ENCODE results near the gene ARSK. TPM values are rescaled to one million over a fixed set of nuclear protein-coding genes. Genes with fewer than 3 reads are reported as not detected.
"Not testable (repeated sequence)": the region's sequence is repeated elsewhere in the genome, so short reads cannot be mapped to it uniquely, and the experiment has no call there.

The ARSK gene
- polyA plus RNA-seq, 4 donors: 0.89 to 7.8 (median 2.3) TPM

GRCh38 chr5:95634081-95634480 lies 79.2 kb downstream of the ARSK start:
- FAIRE-seq (no peak), DNase-seq (no peak)
- Histone ChIP-seq H3K27ac (ENCODE audit: low read depth in 1 of 3, low read length in 2 of 3) (no peak overlapping the region), H3K4me3 (ENCODE audit: low read depth in 1 of 3, low read length in 3 of 3) (no peak overlapping the region), H3K9me3 (ENCODE audit: control insufficient read depth in 2 of 2, insufficient read depth in 1 of 2, low read depth in 1 of 2, low read length in 1 of 2) (no peaks in the 10 kb centered on the region), H3K36me3 (ENCODE audit: control insufficient read depth in 3 of 3, insufficient read depth in 2 of 3, low read depth in 1 of 3, low read length in 3 of 3) (no peaks in the 10 kb centered on the region), H3K27me3 (ENCODE audit: control insufficient read depth in 3 of 3, insufficient read depth in 3 of 3, low read length in 3 of 3) (no peaks in the 10 kb centered on the region), H3K4me1 (ENCODE audit: control insufficient read depth in 3 of 3, insufficient read depth in 2 of 3, low read depth in 1 of 3, low read length in 2 of 3) (peaks cover 0 to 22% (median 2%) of the 10 kb centered on the region in 3 donors)
- WGBS, 3 donors: 92 to 94% (median 92%) methylated on average over 3 of the region's 3 CpGs

DNA sequence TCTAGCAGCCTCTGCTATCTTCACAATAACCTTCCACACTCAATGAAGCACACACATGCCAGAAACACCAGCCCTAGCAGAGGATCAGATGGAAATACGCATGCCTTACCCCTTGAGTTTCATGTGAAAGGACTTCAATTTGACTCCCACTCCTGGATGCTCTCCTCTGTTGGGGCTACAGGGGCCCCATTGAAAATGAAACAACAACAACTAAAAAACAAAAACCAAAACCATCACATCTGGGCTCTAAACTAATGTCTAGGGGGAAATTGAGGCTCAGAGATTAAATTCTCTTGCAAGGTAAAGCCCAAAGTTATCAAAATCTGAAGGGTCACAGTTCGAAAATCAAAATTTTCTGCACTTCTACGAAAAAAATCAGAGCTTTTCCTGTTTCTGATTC lies 83.7 kb downstream of the ARSK start:
- H3K4me3 ChIP-seq (ENCODE audit: low read depth in 1 of 3, low read length in 3 of 3): no peak overlapping the region
- H3K4me1 ChIP-seq (ENCODE audit: control insufficient read depth in 3 of 3, insufficient read depth in 2 of 3, low read depth in 1 of 3, low read length in 2 of 3): peaks cover 0 to 18% (median 0%) of the 10 kb centered on the region in 3 donors
- H3K9me3 ChIP-seq (ENCODE audit: control insufficient read depth in 2 of 2, insufficient read depth in 1 of 2, low read depth in 1 of 2, low read length in 1 of 2): peaks cover 0 to 2% of the 10 kb centered on the region in 2 donors
- H3K36me3 ChIP-seq (ENCODE audit: control insufficient read depth in 3 of 3, insufficient read depth in 2 of 3, low read depth in 1 of 3, low read length in 3 of 3): no peaks in the 10 kb centered on the region
- no peak for DNase-seq
- H3K27me3 ChIP-seq (ENCODE audit: control insufficient read depth in 3 of 3, insufficient read depth in 3 of 3, low read length in 3 of 3): no peaks in the 10 kb centered on the region
- H3K27ac ChIP-seq (ENCODE audit: low read depth in 1 of 3, low read length in 2 of 3): no peak overlapping the region
- FAIRE-seq: no peak
- 70 to 87% (median 78%) methylated on average over 3 of the region's 3 CpGs for WGBS, 3 donors

DNA sequence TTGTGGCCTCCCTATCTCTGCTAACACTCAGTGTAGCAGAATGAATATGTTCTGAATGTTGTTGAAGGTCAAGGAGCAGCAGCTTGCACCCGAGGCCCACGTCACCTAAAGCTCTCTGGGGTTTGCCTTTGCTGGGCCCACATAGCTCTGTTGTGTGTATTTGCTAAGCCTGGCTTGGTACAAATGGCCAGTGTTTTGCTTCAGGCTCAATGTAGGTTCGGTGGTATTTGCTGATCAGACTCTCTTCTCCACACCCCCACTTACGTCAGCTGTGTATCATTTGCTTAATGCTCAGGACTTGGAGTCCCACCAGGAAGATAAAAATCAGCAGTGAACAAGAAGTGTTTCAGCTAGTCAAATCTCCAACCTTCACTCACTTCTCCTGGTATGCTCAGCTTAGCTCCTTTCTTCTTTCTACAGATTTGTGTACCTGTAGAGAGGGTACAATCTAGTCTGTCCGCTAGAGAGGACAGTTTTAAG lies 86.9 kb downstream of the ARSK start:
- 47 to 68% (median 53%) methylated on average over 5 of the region's 5 CpGs for WGBS, 3 donors
- DNase-seq: peak in 1 of 2 donors; percentile 53
- peaks cover 0 to 2% of the 10 kb centered on the region in 2 donors for H3K9me3 ChIP-seq (ENCODE audit: control insufficient read depth in 2 of 2, insufficient read depth in 1 of 2, low read depth in 1 of 2, low read length in 1 of 2)
- no peaks in the 10 kb centered on the region for H3K27me3 ChIP-seq (ENCODE audit: control insufficient read depth in 3 of 3, insufficient read depth in 3 of 3, low read length in 3 of 3)
- FAIRE-seq: no peak
- H3K27ac ChIP-seq (ENCODE audit: low read depth in 1 of 3, low read length in 2 of 3): peak overlapping the region in 2 of 3 donors; percentile 43 to 73
- peaks cover 0 to 18% (median 0%) of the 10 kb centered on the region in 3 donors for H3K4me1 ChIP-seq (ENCODE audit: control insufficient read depth in 3 of 3, insufficient read depth in 2 of 3, low read depth in 1 of 3, low read length in 2 of 3)
- no peaks in the 10 kb centered on the region for H3K36me3 ChIP-seq (ENCODE audit: control insufficient read depth in 3 of 3, insufficient read depth in 2 of 3, low read depth in 1 of 3, low read length in 3 of 3)
- H3K4me3 ChIP-seq (ENCODE audit: low read depth in 1 of 3, low read length in 3 of 3): no peak overlapping the region

GRCh38 chr5:95643152-95643551 lies 88.3 kb downstream of the ARSK start:
- no peak overlapping the region for H3K27ac ChIP-seq (ENCODE audit: low read depth in 1 of 3, low read length in 2 of 3)
- WGBS, 3 donors: 92 to 94% (median 93%) methylated on average over 7 of the region's 7 CpGs

DNA sequence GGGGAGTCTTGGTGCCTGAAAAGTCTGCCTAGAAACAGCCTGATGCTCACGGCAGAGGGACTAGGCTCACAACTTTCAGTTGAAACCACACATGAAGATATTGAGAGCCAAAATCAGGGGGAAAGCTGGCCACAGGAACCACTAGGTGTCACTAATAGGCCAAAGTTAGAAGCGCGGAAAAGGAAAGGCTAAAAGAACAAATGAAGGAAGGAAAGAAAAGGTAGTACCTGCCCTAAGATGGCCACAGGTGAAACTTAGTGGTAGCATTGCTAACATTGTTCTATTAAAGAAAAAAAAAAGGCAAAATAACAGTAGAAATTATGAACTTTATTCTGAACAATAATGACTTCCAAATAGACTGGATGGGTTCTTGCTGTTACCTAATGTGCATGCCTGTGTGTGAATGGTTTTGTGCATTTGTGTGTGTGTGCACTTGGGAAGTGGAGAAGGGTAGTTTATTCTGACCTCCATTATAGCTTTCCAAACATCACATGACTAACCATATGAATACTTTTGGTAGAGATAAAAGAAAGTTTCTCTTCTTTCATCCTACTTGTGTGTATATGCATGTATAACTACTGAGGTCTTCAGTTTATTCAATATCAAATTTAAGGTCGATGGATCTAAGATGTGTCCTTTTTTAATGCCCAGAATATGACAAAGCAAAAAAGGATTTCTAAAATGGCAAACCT lies 89.6 kb downstream of the ARSK start:
- Histone ChIP-seq H3K4me3 (ENCODE audit: low read depth in 1 of 3, low read length in 3 of 3) (no peak overlapping the region), H3K27me3 (ENCODE audit: control insufficient read depth in 3 of 3, insufficient read depth in 3 of 3, low read length in 3 of 3) (no peaks in the 10 kb centered on the region), H3K4me1 (ENCODE audit: control insufficient read depth in 3 of 3, insufficient read depth in 2 of 3, low read depth in 1 of 3, low read length in 2 of 3) (peaks cover 0 to 29% (median 0%) of the 10 kb centered on the region in 3 donors), H3K36me3 (ENCODE audit: control insufficient read depth in 3 of 3, insufficient read depth in 2 of 3, low read depth in 1 of 3, low read length in 3 of 3) (no peaks in the 10 kb centered on the region), H3K27ac (ENCODE audit: low read depth in 1 of 3, low read length in 2 of 3) (peak overlapping the region in 1 of 3 donors; percentile 36), H3K9me3 (ENCODE audit: control insufficient read depth in 2 of 2, insufficient read depth in 1 of 2, low read depth in 1 of 2, low read length in 1 of 2) (peaks cover 0 to 2% of the 10 kb centered on the region in 2 donors)
- WGBS, 3 donors: 9 to 18% (median 12%) methylated on average over 4 of the region's 4 CpGs
- FAIRE-seq: no peak
- DNase-seq: peak; percentile 71 to 78

More at GRCh38 chr5:95643152-95643551, 88.3 kb downstream of the ARSK start:
- DNase-seq: no peak
- Histone ChIP-seq H3K27me3 (ENCODE audit: control insufficient read depth in 3 of 3, insufficient read depth in 3 of 3, low read length in 3 of 3) (no peaks in the 10 kb centered on the region), H3K9me3 (ENCODE audit: control insufficient read depth in 2 of 2, insufficient read depth in 1 of 2, low read depth in 1 of 2, low read length in 1 of 2) (peaks cover 0 to 2% of the 10 kb centered on the region in 2 donors), H3K4me3 (ENCODE audit: low read depth in 1 of 3, low read length in 3 of 3) (no peak overlapping the region), H3K36me3 (ENCODE audit: control insufficient read depth in 3 of 3, insufficient read depth in 2 of 3, low read depth in 1 of 3, low read length in 3 of 3) (no peaks in the 10 kb centered on the region), H3K4me1 (ENCODE audit: control insufficient read depth in 3 of 3, insufficient read depth in 2 of 3, low read depth in 1 of 3, low read length in 2 of 3) (peaks cover 0 to 29% (median 0%) of the 10 kb centered on the region in 3 donors)
- FAIRE-seq: no peak

DNA sequence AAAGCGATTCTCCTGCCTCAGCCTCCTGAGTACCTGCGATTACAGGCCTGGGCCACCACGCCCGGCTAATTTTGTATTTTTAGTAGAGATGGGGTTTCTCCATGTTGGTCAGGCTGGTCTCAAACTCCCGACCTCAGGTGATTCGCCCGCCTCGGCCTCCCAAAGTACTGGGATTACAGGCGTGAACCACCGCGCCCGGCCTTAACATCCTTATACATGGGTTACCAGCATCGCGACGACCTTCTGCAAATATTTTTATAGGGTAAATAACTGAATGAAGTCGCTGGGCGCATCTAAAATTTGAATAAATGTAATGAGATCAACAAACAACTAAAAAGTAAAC lies 91.3 kb downstream of the ARSK start:
- H3K27me3 ChIP-seq (ENCODE audit: control insufficient read depth in 3 of 3, insufficient read depth in 3 of 3, low read length in 3 of 3); H3K9me3 ChIP-seq (ENCODE audit: control insufficient read depth in 2 of 2, insufficient read depth in 1 of 2, low read depth in 1 of 2, low read length in 1 of 2); DNase-seq; H3K36me3 ChIP-seq (ENCODE audit: control insufficient read depth in 3 of 3, insufficient read depth in 2 of 3, low read depth in 1 of 3, low read length in 3 of 3); FAIRE-seq: not testable (repeated sequence)
- Histone ChIP-seq H3K27ac (ENCODE audit: low read depth in 1 of 3, low read length in 2 of 3) (peak overlapping the region; percentile 8 to 92 (median 89)), H3K4me1 (ENCODE audit: control insufficient read depth in 3 of 3, insufficient read depth in 2 of 3, low read depth in 1 of 3, low read length in 2 of 3) (peaks cover 0 to 23% (median 0%) of the 10 kb centered on the region in 3 donors), H3K4me3 (ENCODE audit: low read depth in 1 of 3, low read length in 3 of 3) (peak overlapping the region in 1 of 3 donors; percentile 53)
- WGBS, 3 donors: 78 to 86% (median 84%) methylated on average over 17 of the region's 17 CpGs

- Histone ChIP-seq H3K27ac (ENCODE audit: low read depth in 1 of 3, low read length in 2 of 3) (peak within 1 kb of the TSS; percentile 89 to 96 (median 92)), H3K27me3 (ENCODE audit: control insufficient read depth in 3 of 3, insufficient read depth in 3 of 3, low read length in 3 of 3) (no peaks in the 10 kb centered on the region), H3K4me3 (ENCODE audit: low read depth in 1 of 3, low read length in 3 of 3) (peak within 1 kb of the TSS in 2 of 3 donors; percentile 53 to 56), H3K4me1 (ENCODE audit: control insufficient read depth in 3 of 3, insufficient read depth in 2 of 3, low read depth in 1 of 3, low read length in 2 of 3) (peaks cover 0 to 17% (median 0%) of the 10 kb centered on the region in 3 donors), H3K36me3 (ENCODE audit: control insufficient read depth in 3 of 3, insufficient read depth in 2 of 3, low read depth in 1 of 3, low read length in 3 of 3) (no peaks in the 10 kb centered on the region), H3K9me3 (ENCODE audit: control insufficient read depth in 2 of 2, insufficient read depth in 1 of 2, low read depth in 1 of 2, low read length in 1 of 2) (peaks cover 0 to 2% of the 10 kb centered on the region in 2 donors)
- peak; percentile 98 to 99 for DNase-seq
- 0 to 1% (median 1%) methylated on average over 60 of the region's 60 CpGs for WGBS, 3 donors
- FAIRE-seq: no peak
These were observed 91.9 kb downstream of the ARSK start, which contains the start of gene RFESD for GRCh38 chr5:95646569-95647431. Gene RFESD (plus strand): TSS chr5:95646777. CDS start chr5:95652272, 5,495 bp downstream.
